NCI-H69 (cell line): Measurements from ENCODE around the gene UBR7.
"Not testable (repeated sequence)": the region's sequence is repeated elsewhere in the genome, so short reads cannot be mapped to it uniquely, and the experiment has no call there.

Source experiments
- DNase-seq: peaks from one replicate; lab custom pipeline; 2025; lab: John Stamatoyannopoulos, UW

Gene UBR7

GRCh38 chr14:93206793-93207467 lies at the start of gene UBR7, which contains the start of gene GON7:
UBR7 (plus strand) TSS chr14:93207256; CDS start chr14:93207292, 36 bp downstream.
GON7 (minus strand) TSS chr14:93207065; CDS start chr14:93207037, 28 bp downstream.
- DNase-seq, result peak; percentile 99

- DNase-seq, result peak; percentile 15
Observed at GRCh38 chr14:93158349-93158748, 48.7 kb upstream of the UBR7 start.

GRCh38 chr14:93159625-93160352 lies 47.3 kb upstream of the UBR7 start:
- not testable (repeated sequence) for DNase-seq

GRCh38 chr14:93160353-93160801 lies 46.7 kb upstream of the UBR7 start:
- DNase-seq, result peak; percentile 80

- no peak for DNase-seq
Observed at GRCh38 chr14:93161411-93161940, 45.6 kb upstream of the UBR7 start.

GRCh38 chr14:93163564-93163963 lies 43.5 kb upstream of the UBR7 start:
- DNase-seq, result peak; percentile 14

- DNase-seq, result not testable (repeated sequence)
Observed at GRCh38 chr14:93165271-93166265, 41.5 kb upstream of the UBR7 start.

- DNase-seq, result not testable (repeated sequence)
Observed at GRCh38 chr14:93168610-93169009, 38.4 kb upstream of the UBR7 start.

- DNase-seq, result not testable (repeated sequence)
Observed at GRCh38 chr14:93169619-93170018, 37.4 kb upstream of the UBR7 start.

GRCh38 chr14:93170141-93170540 lies 36.9 kb upstream of the UBR7 start:
- not testable (repeated sequence) for DNase-seq

GRCh38 chr14:93171376-93171775 lies 35.7 kb upstream of the UBR7 start:
- no peak for DNase-seq

GRCh38 chr14:93173943-93174395 lies 33.1 kb upstream of the UBR7 start:
- DNase-seq, result peak; percentile 41

GRCh38 chr14:93174731-93175130 lies 32.3 kb upstream of the UBR7 start:
- peak; percentile 13 for DNase-seq

GRCh38 chr14:93175492-93175891 lies 31.6 kb upstream of the UBR7 start:
- no peak for DNase-seq

- DNase-seq, result peak; percentile 54
Observed at GRCh38 chr14:93183596-93184317, 23.3 kb upstream of the UBR7 start.

- DNase-seq, result peak; percentile 96
Observed at GRCh38 chr14:93184391-93185348, 22.4 kb upstream of the UBR7 start, which contains the start of the genes LYSET and MOAP1. LYSET (plus strand) TSS chr14:93185317; CDS start chr14:93185406, 89 bp downstream. MOAP1 (minus strand) TSS chr14:93184897; CDS start chr14:93184242, 655 bp downstream.

GRCh38 chr14:93185349-93185720 lies 21.7 kb upstream of the UBR7 start:
- no peak for DNase-seq

- no peak for DNase-seq
Observed at GRCh38 chr14:93186466-93186865, 20.6 kb upstream of the UBR7 start.

- DNase-seq, result no peak
Observed at GRCh38 chr14:93186956-93187355, 20.1 kb upstream of the UBR7 start.
